ENCODE results near the gene PLAGL1.

DNA sequence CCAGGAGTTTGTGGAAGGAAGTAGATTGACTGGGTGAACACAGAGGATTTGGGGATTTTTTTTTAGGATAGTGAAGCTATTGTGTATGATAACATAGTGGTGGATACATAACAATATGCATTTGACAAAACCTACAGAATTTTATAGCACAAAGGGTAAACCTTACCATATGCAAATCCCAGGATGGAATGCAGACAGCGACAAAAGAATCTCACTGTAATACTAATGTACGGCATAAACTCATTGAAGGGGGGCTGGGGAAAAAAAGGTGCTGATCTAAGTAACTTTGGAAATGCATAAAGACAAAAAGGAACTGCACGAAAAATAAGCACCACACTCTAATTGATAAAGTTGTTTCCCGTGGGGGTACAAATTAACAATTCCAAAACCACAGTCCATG lies 15.2 kb upstream of the PLAGL1 start:
- TF ChIP-seq, protein P1, sequence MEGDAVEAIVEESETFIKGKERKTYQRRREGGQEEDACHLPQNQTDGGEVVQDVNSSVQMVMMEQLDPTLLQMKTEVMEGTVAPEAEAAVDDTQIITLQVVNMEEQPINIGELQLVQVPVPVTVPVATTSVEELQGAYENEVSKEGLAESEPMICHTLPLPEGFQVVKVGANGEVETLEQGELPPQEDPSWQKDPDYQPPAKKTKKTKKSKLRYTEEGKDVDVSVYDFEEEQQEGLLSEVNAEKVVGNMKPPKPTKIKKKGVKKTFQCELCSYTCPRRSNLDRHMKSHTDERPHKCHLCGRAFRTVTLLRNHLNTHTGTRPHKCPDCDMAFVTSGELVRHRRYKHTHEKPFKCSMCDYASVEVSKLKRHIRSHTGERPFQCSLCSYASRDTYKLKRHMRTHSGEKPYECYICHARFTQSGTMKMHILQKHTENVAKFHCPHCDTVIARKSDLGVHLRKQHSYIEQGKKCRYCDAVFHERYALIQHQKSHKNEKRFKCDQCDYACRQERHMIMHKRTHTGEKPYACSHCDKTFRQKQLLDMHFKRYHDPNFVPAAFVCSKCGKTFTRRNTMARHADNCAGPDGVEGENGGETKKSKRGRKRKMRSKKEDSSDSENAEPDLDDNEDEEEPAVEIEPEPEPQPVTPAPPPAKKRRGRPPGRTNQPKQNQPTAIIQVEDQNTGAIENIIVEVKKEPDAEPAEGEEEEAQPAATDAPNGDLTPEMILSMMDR (IDR thresholded peaks at IDR 0.05; ENCODE audit: low read depth, low read length, missing input control) = no peak
- TF ChIP-seq RXRA (IDR thresholded peaks at IDR 0.05) = no peak
- TF ChIP-seq, protein P2, sequence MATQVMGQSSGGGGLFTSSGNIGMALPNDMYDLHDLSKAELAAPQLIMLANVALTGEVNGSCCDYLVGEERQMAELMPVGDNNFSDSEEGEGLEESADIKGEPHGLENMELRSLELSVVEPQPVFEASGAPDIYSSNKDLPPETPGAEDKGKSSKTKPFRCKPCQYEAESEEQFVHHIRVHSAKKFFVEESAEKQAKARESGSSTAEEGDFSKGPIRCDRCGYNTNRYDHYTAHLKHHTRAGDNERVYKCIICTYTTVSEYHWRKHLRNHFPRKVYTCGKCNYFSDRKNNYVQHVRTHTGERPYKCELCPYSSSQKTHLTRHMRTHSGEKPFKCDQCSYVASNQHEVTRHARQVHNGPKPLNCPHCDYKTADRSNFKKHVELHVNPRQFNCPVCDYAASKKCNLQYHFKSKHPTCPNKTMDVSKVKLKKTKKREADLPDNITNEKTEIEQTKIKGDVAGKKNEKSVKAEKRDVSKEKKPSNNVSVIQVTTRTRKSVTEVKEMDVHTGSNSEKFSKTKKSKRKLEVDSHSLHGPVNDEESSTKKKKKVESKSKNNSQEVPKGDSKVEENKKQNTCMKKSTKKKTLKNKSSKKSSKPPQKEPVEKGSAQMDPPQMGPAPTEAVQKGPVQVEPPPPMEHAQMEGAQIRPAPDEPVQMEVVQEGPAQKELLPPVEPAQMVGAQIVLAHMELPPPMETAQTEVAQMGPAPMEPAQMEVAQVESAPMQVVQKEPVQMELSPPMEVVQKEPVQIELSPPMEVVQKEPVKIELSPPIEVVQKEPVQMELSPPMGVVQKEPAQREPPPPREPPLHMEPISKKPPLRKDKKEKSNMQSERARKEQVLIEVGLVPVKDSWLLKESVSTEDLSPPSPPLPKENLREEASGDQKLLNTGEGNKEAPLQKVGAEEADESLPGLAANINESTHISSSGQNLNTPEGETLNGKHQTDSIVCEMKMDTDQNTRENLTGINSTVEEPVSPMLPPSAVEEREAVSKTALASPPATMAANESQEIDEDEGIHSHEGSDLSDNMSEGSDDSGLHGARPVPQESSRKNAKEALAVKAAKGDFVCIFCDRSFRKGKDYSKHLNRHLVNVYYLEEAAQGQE (IDR thresholded peaks at IDR 0.05) = no peak
